ENCODE measurements around the gene TNRC6C.

DNA sequence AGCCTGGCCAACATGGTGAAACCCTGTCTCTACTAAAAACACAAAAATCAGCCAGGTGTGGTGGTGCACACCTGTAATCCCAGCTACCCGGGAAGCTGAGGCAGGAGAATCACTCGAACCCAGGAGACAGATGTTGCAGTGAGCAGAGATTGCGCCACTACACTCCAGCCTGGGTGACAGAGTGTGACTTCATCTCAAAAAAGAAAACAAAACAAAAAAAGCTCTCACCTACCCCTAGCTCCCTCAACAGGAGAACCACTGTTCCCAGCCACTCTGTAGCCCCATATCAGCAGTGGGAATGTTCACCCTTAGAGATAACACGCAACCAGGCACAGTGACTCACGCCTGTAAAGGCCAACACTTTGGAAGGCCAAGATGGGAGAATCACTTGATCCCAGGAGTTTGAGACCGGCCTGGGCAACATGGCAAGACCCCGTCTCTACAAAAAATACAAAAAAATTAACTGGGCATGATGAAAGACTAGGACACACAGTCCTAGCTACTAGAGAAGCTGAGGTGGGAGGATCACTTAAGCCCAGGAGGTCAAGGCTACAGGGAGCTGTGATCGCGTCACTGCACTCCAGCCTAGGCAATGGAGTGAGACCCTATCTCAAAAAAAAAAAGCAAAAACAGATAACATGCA lies 177.5 kb downstream of the TNRC6C start:
- TF ChIP-seq CTCF (IDR thresholded peaks at IDR 0.05; ENCODE audit: low read depth, low read length), result no peak
- TF ChIP-seq POLR2A (IDR thresholded peaks at IDR 0.05; ENCODE audit: extremely low read depth, insufficient read length), result no peak

Data from NB4 (cell line).